Renal pelvis (tissue), 4 donors: ENCODE results near the gene ACER2. TPM values are rescaled to one million over a fixed set of nuclear protein-coding genes. Genes with fewer than 3 reads are reported as not detected.
A peak's percentile ranks its signal among the peaks of the same experiment; 100 is the strongest.

Experiments
- DNase-seq: peaks from one replicate; pipeline ENCODE4 v3.0.0-alpha.2; 2013
- polyA plus RNA-seq, 3 donors: library from polyadenylated mRNA; unstranded; fragments of 120-200 nt; gene quantifications; one replicate each; pipeline ENCODE4 v1.2.1, GENCODE V29; 2013; ENCODE audit not compliant: insufficient read length in 3 of 3

The ACER2 gene
- polyA plus RNA-seq, 3 donors, result 11.0 to 15.2 (median 13.9) TPM

DNA sequence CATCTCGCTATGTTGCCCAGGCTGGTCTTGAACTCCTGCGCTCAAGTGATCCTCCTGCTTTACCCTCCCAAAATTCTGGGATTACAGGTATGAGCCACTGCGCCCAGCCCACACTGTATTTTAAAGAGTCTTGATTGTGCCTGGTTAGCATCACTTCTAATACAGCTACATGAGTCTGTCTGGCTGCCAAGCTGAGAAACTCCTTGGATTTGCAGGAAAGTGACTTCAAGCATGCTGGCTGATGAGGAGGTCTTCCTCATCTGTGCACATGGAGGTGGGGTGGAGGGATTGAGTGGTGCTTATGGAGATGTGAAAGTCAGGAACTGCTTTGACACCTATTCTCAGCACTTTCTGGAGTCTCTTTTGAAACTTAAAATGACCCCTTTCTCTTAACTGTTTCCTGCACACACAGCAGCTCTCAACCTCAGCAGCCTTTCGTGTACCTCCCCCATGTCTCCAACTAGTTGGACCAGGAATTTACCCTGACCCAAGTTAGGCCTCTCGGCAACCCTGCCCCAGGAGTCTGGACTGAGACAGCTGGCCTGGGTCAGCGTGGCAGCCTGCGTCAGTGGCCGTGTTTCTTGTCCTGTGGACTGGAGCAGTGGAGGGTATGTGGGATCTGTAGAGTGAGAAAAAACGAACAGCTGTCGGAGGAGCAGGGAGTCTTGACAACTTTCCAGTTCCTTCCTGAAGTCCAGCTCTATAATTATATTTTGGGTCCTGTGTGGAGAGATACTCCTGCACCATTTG, 72.5 kb downstream of the ACER2 start:
- DNase-seq, result no peak

DNA sequence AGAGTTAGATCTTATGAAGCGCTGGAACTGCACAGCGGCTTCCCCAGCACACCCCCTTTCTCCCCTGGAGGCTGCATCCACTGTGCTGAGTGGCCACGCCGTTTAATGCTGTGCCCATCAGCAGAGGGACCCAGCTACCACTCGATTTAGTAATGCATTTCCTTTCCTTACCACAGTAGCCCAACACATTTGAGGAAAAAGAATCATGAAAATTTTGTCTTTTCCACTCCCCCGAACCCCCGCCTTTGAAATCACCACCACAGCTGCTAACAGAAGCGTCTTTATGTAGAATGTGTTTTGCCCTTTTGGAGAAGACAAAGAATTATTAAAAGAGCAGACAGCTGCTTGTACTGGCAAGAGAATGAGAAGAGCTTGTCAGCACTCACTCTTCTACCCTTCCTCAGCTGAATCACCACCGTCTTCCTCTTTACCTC, 73.2 kb downstream of the ACER2 start:
- no peak for DNase-seq

DNA sequence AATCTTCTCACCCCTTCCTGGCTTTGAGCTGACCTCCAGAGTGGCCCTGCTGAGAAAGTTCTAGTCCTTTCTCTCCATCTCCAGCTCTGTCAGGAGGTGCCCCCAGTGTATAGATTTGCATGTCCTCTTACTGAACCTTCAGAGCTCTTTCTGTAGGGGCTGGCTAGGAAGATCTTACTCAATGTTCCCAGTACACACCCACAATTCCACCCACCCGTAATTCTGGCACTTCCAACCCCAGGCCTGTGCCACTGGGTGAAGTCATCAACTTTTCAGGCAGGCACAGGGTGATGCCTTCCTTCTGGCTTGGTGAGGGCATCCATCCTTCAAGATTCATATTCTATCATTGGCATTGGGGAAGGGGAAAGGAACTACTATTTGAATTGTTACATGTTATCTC, 75.9 kb downstream of the ACER2 start:
- DNase-seq, result no peak

DNA sequence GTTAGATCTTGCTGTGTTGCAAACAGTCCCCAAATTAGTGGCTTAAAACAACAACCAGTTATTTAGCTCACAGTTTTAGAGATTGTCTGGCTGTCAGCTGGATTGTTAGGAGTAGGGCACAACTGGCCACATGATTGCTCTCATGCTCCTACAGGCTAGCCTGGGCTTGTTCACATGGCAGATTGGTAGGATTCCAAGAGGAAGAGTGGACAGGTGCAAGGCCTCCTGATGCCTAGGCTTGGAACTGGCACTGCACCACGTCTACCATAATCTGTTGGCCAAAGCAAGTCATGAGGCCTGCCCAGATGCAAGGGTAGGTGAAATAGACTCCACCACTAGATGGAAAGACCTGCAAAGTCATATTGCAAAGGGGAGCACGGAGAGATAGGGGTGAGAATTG, 76.4 kb downstream of the ACER2 start:
- no peak for DNase-seq

DNA sequence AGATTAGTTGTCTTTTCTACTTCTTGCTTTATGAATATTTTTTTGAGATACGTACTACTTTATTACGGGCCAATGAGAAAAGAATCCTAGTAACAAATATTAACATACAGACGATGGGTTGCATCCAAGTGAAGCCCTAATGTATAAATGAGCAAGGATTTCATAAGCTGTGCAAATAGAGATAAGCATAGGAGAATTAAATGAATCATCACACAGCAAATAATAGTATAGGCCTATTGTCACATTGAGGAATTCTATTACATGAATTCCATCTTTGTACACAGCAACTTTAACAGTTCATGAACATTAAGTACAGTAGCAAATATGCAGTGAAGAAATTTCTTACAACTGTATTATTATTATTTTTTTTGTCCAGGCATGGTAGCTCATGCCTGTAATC, 78.0 kb downstream of the ACER2 start:
- no peak for DNase-seq

DNA sequence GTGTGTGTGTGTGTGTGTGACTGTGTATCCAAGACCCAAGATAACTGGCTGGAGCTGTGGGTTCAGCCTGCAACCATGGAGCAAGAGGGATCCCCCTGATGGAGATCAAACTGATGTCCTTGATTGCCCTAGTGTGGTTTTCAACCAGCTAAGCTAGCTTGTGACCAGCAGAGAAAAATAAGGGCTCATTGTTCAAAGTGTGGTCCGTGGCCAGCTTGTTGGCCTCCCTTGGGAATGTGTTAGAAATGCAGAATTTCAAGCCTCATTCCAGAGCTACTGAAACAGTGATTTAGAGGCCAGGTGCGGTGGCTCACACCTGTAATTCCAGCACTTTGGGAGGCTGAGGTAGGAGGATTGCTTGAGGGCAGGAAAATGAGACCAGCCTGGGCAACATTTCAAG, 79.9 kb downstream of the ACER2 start:
- DNase-seq, result no peak

DNA sequence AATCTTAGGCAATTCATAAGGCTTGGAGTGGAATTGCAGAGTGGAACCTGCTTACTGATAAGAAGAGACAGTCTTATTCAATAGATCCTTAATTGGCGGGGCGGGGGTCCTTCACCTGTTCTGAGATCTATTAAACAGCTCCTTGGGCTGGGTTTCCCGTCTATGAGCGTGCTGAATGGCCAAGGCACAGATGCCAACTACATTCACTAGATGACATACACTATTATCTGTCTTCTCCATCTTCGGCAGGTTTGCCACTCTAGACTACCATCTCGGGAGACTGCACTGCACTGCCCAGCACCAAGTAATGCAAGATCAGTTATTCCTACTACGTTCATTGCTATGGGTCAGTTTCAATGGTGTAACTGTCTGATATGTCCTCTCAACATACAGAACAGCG, 81.5 kb downstream of the ACER2 start:
- DNase-seq, result no peak

DNA sequence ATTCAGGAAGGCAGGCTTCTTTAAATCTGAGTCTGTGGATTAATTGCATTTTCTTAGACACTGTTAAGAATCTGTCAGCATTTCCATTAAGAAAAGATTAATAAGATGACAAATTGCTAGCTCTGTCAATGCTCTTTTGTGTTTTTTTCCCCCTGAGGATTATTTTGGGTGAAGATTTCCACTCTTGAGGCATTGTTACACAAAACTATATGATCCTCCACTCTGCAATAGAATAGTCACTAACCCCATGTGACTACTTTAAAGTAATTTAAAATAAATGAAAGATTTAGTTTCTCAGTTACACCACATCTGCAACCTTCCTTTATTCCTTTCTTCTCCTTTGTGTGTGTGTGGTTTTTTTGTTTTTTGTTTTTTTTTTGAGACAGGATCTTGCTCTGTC, 82.0 kb downstream of the ACER2 start:
- DNase-seq, result no peak

DNA sequence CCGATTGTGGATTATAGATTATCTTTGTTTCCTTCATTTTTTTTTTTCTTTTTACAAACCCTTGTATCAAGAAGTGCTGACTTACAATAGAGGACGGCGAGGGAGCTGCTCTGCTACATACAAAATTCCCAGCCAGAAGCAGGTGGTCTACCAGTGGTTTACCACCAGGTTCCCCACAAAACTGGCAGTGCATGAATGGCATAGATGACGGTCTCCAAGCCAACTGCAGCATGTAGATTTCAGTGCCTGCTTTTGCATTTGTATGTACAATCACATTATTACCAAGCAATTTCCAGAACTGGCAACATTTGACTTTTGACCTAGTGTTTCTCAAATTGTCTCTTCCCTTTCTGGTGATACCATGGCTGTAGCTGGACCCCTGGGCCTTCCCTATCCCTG, 84.0 kb downstream of the ACER2 start:
- no peak for DNase-seq

DNA sequence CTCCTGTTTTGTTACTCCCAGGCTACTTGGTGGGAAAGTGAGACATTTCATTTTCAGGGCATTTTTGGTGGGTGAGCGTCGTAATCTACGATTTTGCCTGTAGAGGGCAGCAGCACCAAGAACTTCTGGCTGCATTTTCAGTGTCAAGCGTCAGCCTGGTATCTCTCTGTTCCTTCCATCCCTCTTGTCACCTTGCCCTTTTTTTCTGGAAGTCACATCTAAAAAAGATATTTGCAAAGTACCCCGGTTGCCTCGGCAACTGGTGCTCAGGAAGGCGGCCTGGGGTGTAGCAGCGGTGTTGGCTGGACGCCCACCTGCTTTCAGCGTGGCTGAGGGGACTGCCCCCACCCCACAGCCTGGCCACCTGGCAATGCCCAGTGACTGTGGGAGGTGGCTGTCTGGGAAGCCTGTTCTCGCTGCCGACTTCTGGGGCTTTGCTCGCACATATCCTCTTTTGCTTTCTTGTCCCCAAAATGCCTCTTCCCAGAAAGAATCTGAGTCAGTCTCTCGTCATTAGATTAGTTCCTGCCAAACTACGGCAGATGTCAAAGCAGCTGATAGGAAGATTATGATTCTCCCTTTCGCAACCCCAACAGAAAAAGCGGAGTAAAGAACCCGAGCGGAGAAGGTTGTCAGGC, 84.5 kb downstream of the ACER2 start:
- peak; percentile 62 for DNase-seq

DNA sequence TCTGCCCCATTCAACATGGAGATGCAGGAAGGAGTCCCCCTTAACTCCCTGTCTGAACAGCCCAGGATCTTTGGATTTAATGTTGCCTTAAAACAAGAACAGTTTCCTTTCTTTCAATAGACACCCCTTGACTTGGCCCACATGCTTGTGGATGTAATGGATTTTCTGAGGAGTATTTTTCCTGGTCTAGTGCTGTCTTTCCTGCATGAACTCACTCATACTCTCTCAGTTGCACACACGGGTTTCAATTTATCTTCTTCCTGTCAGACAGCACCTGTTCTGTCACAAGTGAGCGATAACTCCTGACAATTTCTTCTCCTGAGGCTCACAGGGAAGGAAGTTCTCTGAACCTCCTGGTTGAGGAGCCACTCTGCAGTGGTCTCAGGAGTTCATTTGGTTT, 85.1 kb downstream of the ACER2 start:
- DNase-seq, result no peak

DNA sequence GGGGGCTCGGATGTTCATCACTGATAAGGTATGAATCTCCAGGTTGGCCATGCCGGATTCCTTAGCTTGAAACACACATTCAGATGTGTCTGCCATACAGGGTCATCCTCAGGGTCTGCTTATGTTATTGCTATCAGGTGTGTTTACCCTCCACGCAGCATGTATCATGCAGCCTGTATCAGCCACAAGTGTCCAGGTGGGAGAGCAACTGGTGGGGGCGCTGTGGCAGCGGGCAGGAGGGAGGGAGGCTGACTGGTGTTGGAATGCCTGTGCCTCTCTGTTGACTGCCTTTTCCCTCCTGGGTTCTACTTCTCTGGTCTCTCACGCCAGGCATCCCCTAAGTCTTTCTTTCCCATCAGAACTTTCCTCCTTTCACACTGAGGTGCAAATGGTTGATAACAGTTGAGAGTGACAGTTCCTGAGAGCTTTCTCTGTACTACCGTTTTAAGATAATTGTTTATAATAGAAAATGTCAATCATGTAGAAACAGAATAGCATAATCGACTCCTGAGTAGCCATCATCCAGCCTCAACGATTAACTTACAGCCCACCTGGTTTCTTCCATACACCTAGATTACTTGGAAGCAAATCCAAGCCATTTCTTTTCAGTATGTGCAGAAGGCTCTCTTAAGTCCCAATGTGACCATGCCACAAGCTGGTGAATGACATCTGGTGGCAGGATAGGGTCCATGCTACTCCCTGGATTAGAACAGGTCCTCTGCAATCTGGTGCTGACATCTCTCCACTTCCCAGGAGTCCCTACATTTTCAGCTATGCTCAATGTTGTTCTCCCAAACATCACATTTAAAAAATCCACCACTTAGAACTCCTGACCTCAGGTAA, 86.6 kb downstream of the ACER2 start:
- no peak for DNase-seq

DNA sequence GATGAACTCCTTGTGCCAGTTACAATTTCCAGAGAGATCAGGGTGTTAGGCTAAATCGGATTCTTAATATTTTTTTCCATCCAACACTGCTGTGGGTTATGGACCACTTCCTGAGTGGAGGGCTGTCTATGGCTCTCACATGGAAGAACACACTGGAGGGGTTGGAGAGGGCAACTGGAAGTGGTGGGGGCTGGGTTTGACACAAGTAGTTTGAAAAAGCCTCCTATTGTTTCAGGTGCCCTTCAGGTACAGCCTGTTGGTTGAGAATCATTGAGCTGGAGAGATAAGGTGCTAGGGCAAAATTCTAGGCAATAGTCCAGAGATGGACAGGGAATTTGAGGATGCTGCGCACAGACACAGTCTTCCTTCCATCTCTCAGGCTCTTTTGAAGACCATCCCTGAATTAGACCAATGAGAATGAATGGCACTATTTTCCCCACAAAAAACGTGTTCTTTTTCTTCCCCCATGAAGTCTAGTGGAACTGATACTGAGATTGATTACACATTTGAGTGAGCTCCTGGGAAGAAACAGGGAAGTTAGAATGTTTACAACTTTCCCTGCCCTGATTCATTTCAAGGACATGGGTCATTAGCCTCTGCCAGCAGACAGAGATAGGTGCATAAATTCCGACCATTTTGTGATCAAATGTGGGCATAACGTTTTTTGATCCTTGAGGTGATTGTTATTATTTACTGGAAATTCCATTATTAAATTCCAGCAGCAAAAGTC, 87.7 kb downstream of the ACER2 start:
- DNase-seq, result peak; percentile 54

DNA sequence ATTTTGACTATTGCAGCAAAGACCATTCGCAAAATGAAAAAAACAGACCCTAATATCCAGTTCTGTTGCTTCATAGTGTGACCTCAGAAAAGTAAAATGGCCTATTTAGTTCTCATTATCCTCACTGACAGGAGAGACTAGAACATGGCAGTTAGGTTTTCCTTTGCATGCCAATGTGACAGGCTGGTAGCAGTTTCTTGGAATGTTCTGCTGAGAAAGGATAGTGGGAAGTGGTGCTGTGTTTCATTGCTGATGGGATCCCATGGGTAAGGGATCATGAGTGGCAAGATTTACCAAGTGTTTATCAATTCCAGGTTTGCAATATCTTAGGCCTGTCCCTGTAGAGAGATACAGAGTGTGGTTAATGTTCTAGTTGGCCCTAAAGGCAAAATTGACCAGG, 88.5 kb downstream of the ACER2 start:
- DNase-seq, result no peak

DNA sequence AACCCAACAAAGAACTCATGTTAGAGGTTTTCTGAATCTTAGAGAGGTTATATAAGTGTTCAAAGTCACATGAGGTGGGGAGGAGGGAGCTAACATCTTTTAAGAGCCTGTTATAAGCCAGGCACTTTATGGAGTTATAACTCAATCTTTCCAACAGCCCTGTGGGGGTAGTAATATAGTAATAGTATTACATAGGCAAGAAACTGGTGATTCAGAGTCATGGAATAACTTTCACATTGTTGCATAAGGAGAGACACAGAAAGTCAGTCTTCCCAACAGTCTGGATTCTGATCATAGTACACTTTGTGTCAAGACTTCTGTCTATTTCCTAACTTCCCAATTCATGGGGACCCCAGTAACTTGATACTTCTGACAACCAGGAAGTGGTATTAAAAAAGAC, 89.2 kb downstream of the ACER2 start:
- DNase-seq, result no peak

Other genes with a start within 250 kb of the ACER2 start
- 10 to 100 TPM; 37.4 to 57.9 (median 50.0) TPM for gene DENND4C, start 178.3 kb upstream of the ACER2 start, polyA plus RNA-seq
- 1,000 to 10,000 TPM; 2,595 to 3,208 (median 2,826) TPM for gene RPS6, start 28.8 kb upstream of the ACER2 start, polyA plus RNA-seq